Tongue (tissue), 2 donors: ENCODE results near the gene TMEM126A. TPM values are rescaled to one million over a fixed set of nuclear protein-coding genes. Genes with fewer than 3 reads are reported as not detected.
A peak's percentile ranks its signal among the peaks of the same experiment; 100 is the strongest.
"Not testable (repeated sequence)": the region's sequence is repeated elsewhere in the genome, so short reads cannot be mapped to it uniquely, and the experiment has no call there.

ENCODE experiments used
- DNase-seq: peaks from one replicate; pipeline ENCODE4 v3.0.0-alpha.2; 2015
- total RNA-seq: library from RNA; depleted of rRNA; stranded (reverse); fragments of >200 nt; gene quantifications from one replicate; pipeline ENCODE4 v1.2.3, GENCODE V29; 2014

TMEM126A gene
- total RNA-seq, 1 donor from 2014 or later, result 19.8 TPM

DNA sequence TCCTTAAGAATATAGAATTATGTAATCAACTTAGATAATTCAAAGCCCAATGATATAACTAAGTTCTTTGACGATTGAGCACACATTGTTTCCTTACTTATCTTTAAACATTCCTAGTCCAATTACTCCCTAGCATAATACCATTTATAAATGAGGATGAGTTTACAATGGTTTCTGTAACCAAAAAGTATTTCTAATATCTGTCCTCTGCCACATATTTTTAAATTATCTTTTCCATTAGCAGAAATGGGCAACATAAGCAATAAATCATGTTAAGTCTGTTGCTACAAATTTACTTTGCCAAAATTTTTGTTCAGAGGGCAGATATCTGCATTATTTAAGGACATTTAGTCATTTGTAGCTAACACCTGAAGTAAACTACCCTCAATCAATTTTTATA is 10.4 kb downstream of the TMEM126A start:
- no peak for DNase-seq

DNA sequence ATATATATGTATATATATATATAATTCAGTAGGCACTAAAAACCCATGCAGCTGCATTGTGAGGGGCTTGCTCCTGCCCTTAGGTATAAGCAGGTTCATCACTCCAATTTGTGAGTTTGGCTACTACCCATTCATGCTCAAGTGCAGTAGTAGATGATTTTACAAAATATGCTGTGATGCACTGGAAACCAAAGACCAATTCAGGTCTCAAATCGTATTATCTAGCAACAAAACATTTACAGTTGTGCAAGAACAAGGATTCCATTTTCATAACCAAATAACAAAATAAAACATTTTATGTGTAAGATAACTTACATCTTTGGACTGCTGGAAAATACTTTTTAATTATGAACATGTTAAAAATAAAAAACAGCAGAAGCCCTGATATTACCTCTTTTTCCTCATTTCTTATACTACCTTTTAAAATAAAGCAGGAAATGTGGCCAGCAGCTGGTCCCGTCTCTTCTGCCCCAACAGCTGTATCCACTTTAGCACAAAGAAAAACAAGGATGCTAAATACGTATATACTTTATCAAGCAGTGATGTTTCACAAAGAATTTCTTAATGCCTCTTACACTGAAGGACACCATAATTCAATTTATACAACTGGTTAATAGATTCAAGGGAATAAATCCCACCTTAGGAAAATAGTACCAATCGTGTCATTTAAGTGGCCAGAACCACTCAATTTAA is 14.4 kb downstream of the TMEM126A start:
- DNase-seq, result peak; percentile 41

DNA sequence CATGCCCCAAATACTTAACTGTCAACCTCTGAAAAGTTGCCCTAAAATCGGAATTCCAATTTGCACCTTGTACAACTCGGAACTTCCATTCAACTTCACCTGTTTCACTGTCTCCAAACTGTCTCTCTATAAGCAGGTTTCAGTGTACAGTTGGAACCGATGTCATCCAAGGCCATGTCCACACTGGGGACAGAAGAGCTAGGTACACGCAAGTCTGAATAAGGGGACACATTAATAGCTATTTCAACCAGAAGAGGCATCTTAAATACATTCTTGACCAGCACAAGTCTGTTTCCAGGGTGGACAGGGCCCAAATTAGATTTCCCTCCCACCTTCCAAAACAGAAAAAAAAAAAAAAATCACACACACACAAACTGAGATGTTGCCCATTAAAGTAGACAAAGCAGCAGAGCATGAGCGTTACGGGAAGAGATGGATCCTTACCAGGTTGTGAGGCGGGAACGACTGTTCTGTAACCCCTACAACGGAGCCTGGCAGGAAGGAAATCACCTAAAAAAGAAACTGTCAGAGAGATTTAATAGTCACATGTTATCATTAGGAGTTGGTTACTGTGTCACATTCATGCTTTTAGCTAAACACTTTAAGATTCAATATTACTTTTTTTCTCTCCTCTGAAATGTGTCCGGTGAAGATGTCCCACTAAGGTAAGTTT is 15.4 kb downstream of the TMEM126A start:
- peak; percentile 16 for DNase-seq

DNA sequence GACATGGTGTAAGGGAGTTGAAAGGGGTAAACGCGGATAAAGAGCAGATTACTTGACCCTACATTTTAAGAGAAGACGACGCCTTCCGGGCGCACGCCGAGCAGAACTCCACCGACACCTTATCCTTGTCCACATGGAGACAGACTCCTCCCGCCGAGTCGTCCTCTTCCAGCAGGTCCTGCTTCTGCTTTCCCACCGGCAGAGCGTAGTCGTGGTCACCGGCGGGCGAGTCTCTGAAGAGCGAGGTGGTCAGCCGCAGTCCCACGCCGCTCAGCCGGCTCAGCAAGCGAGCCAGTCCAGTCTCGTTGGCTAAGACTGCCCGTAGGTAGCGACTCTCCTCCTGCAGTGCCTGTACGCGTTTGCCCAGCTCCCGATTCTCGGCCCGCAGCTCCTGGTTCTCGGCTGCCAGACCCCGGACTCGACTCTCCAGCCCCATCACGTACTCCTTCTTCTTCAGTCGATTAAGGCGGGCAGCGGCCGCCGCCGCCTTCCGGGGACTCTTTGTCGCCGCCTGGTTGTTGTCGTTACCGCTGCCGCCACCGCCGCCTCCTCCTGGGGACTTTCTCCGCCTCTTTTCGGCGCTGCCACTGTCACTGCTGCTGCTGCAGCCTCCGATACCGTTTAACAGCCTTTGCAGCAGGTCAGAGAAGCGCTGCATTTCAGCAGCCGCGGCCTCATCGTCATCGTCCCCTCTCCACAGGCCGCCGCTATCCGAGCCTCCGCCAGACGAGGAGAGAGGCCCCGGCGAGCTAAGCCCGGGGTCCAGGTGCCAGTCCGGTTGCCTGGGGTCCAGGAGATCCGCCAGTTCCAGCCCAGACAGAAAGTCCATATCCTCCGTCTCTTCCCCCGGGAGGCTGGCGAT is 16.2 kb downstream of the TMEM126A start:
- DNase-seq, result peak; percentile 89

DNA sequence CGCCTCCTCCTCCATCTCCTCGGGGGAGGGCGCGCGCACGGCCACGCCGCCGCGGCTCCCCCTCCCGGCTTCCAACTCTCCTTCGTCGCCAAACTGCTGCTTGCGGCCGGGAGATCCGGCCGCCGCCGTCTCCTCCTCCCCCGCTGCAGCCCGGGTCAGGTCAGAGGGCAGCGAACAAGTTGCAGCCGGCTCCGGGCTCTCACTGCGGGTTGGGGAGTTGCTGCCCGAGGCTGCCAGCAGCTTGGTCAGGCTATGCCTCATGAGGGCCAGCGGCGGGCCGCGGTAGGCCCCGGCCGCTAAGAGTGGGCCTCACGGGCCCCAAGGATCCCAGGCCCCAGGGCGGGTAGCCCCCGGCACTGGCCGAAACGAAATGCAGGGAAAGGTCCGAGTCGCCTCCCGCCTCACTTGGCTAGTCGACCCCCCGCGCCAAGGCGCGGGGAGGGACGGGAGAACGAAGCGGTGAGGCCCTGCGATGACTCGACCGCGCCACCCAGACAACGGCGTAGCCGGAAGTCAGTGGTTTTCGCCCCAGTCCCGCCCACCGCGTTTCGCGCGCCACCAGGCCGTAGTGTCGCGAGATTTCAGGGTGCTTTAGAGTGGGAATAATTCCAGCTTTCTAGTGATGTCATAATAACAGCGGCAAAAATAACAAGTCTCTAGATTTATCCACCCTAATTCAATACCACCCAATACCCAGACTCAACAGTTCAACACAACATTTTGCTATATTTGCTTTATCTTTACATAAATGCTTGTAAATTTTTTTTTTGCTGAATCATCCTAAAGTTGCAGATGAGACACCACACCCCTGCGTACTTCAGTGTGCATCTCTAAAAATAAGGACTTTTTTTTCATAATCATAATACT is 17.1 kb downstream of the TMEM126A start, which contains the start of gene CREBZF:
Gene CREBZF, minus strand, starts transcription at position 515 of the 867 bp plus-strand sequence. Its CDS starts 254 bp downstream, at position 261.
- peak; percentile 98 for DNase-seq

DNA sequence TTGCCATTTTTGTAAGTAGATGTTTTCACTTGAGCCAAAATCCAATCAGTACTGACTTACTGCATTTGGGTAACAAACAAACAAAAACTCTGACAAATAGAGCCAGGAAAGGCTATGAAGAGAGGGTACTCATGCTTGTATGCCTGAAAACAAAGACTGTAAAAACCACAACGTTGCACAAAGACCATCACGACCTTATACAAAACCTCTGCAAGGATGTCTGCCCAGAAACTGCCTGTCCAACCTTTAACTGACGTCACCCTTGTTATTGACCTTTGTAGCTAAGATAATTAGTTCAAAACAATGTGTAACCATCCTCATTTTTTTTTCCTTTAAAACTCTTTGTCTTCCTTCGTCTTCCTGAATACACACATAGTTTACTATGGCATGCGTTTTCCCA is 18.0 kb downstream of the TMEM126A start:
- peak; percentile 20 for DNase-seq

DNA sequence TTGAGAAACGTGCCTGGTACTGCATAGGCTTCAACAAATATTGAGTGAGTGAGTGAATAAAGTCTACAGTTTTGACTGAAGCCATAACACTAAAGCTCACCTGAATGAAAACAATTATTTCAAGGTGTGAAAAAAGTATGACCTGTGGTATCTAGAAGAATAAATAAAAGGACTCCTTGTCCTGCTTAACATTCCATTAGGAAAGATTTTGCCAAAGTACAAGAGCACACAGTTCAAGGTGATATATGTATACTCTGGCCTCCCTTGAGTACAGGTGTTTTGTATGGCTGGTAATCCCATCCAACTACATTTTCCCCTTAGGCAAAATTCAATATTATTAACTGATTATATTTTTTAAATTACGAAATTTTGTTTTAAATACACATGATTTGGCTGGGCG is 18.9 kb downstream of the TMEM126A start:
- no peak for DNase-seq

DNA sequence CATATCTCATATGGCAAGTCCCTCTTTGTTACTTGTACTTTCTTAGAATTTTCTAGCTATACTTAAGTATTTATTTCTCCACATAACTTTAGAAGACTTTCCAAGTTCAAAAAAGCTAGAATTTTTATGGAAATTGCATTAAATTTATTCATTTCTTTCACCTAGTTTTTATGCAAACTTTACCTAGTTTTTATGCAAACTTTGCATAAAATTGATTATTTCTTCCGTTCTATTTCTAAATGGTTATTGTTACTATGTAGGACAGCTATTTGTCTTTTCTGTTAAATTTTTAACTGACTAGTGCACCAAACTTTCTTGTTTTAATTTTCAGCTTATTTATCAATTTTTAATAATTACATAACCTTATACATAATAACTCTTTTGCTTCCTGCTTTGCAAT is 20.4 kb downstream of the TMEM126A start:
- no peak for DNase-seq

DNA sequence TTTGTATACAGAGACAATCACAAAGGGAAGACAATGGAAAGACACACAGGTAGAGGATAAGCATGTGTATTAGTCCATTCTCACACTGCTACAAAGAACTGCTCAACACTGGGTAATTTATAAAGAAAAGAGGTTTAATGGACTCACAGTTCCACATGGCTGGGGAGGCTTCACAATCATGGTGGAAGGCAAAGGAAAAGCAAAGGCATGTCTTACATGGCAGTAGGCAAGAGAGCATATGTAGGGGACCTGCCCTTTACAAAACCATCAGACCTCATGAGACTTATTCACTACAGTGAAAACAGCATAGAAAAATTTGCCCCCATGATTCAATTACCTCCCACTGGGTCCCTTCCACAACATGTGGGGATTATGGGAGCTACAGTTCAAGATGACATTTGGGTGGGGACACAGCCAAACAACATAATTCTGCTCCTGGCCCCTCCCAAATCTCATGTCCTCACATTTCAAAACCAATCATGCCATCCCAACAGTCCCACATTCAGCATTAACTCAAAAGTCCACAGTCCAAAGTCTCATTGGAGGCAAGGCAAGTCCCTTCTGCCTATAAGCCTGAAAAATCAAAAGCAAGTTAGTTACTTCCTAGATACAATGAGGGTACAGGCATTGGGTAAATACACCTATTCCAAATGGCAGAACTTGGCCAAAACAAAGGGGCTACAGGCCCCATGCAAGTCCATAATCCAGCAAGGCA is 23.3 kb downstream of the TMEM126A start:
- not testable (repeated sequence) for DNase-seq

DNA sequence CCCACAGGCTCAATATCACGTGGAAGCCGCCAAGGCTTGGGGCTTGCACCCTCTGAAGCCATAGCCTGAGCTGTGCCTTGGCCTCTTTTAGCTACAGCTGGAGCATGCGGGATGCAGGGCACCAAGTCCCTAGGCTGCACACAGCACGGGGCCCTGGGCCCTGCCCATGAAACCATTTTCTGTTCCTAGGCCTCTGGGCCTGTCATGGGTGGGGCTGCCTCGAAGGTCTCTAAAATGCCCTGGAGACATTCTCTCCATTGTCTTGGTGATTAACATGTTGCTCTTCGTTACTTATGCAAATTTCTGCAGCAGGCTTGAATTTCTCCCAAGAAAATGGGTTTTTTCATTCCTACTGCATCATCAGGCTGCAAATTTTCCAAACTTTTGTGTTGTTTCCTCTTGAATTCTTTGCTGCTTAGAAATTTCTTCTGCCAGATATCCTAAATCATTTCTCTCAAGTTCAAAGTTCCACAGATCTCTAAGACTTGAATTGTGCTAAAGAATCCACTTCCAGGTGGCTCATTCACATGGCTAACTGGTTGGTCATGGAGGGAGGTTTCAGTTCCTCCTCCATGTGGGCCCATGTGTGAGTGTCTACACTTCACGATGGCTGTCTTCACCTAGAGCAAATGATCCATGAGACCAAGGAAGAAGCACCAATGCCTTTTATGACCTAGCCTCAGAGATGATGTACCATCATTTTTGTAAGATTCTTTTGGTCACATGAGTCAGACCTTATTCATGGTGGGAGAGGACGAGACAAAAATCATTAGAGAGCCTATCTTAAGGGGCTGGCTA is 24.5 kb downstream of the TMEM126A start:
- no peak for DNase-seq

DNA sequence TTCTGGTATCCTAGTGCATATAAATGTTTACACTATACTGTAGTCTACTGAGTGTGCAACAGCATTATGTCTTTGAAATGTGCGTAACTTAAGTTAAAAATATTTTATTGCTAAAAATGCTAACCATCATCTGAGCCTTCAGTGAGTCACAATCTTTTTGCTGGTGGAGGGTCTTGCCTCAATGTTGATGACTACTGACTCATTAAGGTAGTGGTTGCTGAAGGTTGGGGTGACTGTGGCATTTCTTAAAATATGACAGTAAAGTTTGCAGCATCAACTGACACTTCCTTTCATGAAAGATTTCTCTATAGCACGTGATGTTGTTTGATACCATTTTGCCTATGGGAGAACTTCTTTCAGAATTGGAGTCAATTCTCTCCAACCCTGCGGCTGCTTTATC is 25.6 kb downstream of the TMEM126A start:
- DNase-seq, result no peak

DNA sequence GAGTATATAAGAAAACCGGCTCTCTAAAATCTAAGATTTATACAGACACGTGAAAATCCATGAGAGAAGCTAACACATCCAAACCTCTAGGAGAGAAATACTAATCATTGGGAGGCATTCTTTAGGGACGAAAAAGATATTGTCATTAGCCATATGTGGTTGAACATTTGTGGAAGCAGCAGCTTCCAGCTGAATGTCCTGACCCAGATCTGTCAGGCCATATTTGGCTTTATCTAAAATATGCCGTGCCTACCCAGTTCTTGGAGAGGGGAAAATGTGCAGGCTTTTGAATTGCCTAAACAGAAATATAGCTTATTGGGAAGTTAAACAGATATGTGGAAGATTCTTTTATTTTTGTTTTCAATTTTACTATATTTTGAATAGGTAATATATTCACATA is 31.8 kb downstream of the TMEM126A start:
- no peak for DNase-seq

DNA sequence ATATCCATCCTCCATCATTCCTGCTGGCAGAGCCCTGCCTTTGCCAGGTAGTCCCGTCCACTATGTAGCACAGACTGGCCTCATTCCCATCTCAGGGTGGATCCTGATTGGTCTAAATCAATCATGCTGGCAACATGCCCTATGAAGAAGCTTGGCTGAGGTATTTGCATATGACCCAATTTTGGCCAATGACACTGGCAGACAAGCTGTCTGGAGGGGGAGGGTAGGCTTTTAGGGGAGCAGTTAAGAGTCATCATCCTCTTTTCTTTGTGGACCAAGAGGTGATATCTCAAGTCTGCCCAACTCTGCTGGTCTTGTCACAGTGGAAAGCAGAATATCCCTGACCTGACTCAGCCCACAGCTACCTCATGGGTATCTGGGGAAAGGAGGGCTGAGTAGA is 33.1 kb downstream of the TMEM126A start:
- DNase-seq, result no peak

DNA sequence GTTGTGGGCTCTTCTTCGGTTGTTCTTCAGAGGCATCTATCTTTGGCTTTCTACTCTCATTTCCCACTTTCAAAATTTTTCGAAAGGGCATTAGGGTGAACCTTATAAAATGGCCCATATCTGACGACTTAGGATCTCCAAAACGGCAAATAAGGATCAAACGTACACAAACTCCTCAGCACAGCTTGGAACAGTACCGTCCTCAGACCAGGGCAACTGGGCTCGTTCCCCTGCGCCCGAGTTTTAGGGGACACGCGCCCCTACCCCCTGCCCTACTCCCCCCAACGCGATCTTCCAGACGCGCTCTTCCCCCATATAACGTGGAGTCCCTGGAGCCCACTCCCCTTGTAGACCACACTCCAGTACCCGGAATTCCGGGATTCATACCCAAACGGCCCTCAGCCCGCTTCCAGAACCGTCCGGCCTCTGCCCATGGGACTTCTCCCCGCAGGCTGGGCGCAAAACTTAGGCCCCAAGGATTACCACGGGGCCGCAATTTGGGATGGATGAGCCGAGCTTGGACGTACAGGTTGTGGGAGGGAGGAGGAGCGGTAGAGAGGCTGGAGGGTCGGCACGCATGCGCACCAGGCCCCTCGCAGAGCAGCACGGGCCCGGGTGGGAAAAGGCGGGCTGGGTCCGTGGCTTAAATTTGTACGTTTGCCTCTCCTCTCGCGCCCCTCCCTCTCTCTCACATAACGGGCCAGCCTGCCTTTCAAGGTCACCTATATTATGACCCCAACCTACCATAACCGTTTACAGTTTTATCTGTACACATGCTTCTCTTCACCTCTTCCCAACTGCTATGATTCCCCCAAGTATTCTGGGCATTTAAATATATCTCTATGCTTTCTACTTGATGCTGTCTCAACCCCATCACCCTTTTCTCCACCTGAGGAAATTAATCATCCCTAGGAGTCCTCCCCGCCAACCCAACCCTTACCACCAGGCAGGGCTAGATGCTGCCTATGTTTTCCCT is 34.9 kb downstream of the TMEM126A start:
- peak; percentile 93 for DNase-seq

DNA sequence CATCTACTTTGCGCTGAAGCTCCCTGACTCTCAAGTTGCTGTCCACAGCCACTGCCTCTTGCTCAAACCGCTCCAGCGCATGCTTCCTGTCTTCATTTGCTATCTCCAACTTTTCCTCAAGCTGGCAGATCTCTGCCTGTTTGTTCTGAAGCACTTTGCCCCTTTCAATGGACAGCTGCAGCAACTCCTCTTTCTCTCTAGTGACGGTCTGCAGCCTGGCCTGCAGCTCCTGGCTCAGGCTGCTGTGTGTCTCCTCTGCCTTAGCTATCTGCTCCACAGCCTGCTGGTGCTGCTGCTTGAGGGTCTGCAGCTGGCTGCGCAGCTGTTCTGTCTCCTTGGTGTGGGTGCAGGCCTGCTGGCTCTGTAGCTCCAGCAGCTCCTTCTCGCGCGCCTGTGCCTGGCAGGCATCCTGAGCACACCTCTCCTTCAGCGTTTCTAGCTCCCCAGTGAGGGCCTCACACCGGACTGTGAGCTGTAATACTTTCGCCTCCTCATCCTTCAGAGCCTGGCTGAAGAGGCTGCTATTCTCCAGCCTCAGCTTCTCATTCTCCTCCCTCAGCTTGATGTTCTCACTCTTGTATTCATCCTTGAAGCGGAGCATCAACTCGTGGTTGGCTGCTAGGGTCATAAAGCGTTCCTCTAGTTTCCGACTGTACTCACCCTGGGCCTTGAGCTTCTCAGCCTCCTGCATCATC is 37.5 kb downstream of the TMEM126A start:
- peak; percentile 95 for DNase-seq

DNA sequence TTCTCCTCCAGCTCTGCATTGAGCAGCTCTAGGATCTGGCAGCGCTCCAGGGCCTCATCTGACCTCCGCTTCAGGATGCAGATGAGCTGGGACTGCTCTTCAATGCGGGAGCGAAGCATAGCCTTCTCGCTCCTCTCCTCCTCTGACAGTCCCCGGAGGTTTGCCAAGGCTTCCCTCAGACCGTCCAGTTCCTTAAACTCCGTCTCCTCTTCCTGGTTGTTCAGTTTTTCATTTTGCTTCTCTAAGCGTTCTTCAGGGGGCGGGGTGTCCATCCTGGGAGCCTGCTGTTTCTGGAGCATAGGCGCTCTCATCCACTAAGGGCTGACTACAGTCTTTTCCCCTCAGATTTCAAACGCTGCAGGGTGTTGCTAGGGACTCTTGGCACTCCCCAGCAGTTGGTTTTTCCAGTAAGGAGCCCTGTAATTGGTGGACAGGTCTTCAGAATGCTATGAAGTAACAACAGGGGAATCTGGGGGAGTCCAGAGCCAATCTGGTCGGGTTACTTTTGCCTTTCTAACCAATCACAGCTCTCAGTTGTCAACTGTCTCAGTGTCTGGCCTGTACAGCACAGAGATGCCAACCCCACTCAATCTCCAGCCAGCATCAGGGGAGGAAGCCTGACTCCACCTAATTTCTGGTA is 38.2 kb downstream of the TMEM126A start, which contains the start of gene CCDC89:
Gene CCDC89, minus strand, starts transcription at position 376 of the 640 bp plus-strand sequence. Its CDS starts 65 bp downstream, at position 311.
- DNase-seq, result peak; percentile 97

DNA sequence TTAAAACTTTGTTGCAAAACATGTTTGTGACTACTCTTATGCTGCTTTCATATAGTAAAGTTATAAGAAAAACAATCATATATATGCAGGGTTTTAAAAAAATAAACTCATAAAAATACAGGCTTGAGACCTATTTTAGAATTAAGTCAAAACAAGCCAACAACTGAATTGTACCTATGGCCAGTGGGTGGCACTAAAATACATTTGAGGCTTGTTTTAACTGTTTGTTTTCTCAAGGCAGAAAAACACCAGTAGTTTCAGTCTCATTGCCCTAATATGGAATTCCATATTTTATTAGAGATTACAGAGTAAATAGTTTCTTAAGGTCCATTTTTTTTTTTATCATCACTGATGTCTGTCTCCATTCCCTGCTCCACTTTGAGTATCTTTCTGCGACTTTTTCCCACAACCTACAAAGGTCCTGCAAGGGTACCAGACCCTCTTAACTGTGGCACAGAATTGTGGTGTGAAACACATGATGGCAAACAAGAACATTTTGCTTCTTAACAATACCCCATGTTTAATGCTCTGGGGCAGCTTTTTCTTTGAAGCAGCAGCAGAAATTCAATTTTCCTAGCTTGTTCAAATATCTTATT is 46.7 kb downstream of the TMEM126A start:
- DNase-seq, result peak; percentile 58
